NCI-H2107 treated with DMSO at 0.1 percent for 48 hours (cell line): ENCODE measurements around the gene ECM1.
A peak's percentile ranks its signal among the peaks of the same experiment; 100 is the strongest.

Experiments used
- DNase-seq: peaks from one replicate; lab custom pipeline; 2025; ENCODE audit not compliant: unreplicated experiment; lab: John Stamatoyannopoulos, UW

ECM1 gene

GRCh38 chr1:150507912-150508864, at the start of gene ECM1:
TSS of gene ECM1 (plus strand) at chr1:150508109. CDS start at chr1:150508210, 101 bp downstream.
- DNase-seq = no peak

GRCh38 chr1:150464422-150464826, 43.5 kb upstream of the ECM1 start:
- peak; percentile 80 for DNase-seq

- DNase-seq = no peak
These were observed 40.9 kb upstream of the ECM1 start for GRCh38 chr1:150466964-150467363.

DNA sequence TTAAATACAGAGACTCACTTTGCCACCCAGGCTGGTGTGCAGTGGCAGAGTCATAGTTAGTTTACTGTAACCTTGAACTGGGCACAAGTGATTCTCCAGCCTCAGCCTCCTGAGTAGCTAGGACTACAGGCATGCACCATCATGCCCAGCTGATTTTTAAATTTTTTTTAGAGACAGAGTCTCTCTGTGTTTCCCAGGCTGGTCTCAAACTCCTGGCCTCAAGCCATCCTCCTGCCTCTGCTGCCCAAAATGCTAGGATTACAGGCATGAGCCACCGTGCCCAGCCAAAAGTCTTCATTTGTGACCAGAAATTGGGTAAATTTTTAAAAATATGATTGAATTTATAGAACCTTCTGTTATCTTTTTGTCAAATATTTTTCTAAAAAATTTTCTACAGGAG, 38.6 kb upstream of the ECM1 start:
- no peak for DNase-seq

DNA sequence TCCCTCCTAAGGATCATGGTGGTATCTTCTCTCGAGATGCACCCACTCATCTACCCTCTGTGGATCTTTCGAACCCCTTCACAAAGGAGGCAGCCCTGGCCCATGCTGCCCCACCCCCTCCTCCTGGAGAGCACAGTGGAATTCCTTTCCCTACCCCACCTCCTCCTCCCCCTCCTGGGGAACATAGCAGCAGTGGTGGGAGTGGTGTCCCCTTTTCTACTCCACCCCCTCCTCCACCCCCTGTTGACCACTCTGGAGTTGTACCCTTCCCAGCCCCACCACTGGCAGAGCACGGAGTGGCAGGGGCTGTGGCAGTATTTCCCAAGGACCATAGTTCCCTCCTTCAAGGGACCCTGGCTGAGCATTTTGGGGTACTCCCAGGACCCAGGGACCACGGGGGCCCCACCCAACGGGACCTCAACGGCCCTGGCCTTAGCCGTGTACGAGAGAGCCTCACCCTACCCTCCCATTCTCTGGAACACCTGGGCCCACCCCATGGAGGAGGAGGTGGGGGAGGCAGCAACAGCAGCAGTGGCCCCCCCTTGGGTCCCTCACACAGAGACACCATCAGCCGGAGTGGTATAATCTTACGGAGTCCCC, 35.2 kb upstream of the ECM1 start:
- no peak for DNase-seq

GRCh38 chr1:150473659-150474058, 34.2 kb upstream of the ECM1 start:
- no peak for DNase-seq

DNA sequence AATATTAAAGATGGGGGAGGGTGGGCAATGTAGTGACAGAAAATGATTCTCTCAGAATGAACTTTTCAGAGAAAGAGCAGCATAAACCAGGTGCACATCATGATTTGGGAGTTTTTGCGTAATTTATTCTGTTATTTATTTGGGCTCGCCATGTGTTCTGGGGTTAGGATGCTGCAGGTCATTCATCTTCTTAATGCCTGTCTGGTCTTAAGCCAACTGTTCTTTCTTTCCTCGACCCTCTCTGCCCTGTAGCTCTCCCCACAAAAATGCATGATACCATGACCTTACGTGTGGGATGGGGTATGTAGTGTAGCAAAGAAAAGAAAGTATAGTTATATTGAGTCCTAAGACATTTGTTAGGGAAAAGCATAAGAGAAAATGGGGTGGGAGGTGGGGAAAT, 33.0 kb upstream of the ECM1 start:
- DNase-seq = no peak

DNA sequence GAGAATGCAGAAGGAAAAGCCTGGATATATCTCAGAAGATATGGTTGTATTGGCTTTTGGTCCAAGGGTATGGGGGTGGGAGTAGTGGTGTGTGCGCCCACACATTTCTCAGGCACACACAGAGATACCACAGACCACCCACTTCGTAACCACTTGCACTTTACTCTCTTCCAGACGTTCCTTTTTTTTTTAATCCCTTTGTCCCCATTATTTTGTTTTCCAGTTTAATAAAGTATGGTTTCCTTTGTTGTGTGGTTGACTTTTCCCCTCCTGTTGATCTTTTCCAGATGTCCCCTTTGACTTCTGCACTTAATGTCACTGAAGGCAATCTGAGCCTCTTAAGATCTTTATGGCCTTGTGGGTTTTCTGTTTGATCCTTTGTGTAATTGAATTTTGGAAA, 31.2 kb upstream of the ECM1 start:
- peak; percentile 42 for DNase-seq

DNA sequence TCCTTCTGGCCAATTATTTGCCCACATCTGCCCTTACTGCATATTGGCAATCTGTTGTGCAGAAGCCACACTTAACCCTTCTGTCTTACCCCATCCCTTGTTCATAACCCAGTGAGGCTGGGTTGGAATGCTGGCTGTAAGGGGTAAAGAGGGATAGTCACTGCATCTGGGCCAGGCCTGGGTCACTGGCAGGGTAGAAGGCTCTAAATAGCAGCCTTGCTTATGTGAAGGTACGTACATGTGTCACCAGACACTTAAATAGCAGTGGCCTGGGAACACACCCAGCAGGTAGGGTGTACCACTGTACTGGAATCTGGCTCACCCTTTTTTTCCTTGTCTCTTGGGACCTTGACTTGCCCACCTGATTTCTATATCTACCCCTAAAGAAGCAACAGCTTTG, 30.6 kb upstream of the ECM1 start:
- DNase-seq = no peak

- DNase-seq = no peak
These were observed 30.2 kb upstream of the ECM1 start for GRCh38 chr1:150477733-150478132.

- DNase-seq = no peak
These were observed 28.5 kb upstream of the ECM1 start for GRCh38 chr1:150479370-150479769.

- DNase-seq = no peak
These were observed 28.0 kb upstream of the ECM1 start for GRCh38 chr1:150479927-150480352.

DNA sequence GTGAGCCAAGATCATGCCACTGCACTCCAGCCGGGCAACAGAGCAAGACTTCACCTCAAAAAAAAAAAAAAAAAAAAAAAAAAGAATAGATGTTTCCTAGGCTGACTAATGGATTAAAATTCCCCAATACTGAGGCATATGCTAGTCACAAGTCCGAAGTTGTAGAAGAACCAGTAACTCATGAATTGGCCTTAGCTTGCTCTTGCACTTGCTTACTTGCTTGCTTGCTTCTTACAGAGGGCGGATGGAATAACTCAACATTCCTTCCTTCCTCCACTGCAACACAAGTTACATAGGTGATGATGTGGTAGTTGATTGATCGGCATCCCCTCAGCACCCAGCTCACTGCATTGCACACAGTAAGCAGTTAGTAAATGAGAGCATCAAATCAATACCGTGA, 23.5 kb upstream of the ECM1 start:
- DNase-seq = no peak

GRCh38 chr1:150484861-150485260, 23.0 kb upstream of the ECM1 start:
- no peak for DNase-seq

DNA sequence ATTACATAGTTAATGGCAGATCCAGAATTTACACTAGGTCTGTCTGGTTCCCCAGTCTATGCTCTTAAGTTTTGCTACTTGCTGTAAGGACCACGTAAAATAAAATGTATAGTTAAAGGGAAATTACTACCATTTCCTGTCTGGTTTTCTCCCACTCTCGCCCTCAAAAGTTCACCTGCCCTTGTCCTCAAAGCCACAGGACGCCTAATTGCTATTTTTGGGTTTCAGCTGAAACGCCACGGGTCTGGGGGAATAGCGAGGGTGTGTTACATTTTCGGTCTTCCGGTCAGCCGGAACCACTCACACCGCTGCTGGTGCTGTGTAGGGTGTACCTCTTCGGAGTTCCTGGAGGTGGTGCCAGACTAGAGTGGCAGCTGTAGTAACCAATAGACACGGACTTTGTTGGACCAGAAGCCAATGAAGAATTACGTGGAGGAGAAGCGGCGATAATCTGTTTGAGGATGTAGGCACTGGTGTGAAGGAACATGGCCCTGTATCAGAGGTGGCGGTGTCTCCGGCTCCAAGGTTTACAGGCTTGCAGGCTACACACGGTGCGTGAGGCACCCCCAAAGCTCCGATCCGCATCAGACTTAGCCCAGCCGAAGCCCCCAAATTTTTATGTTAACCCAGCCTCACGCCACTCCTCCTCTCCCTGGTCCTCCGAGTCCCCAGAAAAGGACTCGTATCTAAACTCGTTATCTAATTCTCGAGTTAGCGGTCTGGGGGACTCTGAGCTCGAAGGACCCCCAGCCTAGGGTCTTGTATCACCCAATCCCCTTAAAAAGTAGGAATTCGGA, 20.7 kb upstream of the ECM1 start, which contains the start of gene TARS2:
TSS of gene TARS2 (plus strand) at position 454 of the 797 bp plus-strand sequence. CDS start at position 486, 32 bp downstream.
- peak; percentile 99 for DNase-seq

DNA sequence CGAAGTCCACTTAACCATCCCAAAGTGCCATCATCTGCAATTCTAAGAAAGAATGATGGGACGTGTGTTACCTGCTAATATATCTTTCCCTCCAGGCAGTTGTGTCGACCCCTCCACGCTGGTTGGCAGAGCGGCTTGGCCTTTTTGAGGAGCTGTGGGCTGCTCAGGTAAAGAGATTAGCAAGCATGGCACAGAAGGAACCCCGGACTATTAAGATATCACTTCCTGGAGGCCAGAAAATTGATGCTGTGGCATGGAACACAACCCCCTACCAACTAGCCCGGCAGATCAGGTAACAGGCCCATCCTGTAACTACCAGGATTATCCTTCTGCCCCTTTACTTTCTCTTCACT, 20.2 kb upstream of the ECM1 start:
- DNase-seq = no peak

DNA sequence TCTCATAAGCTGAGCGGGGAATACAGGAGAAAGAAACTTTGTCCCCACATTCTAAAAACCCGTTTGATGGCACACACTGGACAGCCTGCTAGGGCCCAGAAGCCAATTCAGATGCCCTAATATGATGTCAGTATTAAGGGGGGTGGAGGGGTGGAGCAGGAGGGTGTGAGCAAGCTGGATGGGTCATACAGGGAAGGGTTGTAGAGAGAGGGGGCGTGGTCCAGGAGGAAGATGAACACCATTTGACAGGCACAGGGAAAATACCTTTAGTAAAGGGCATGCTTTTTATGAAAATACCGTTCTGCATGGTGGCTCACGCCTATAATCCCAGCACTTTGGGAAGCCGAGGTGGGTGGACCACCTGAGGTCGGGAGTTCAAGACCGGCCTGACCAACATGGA, 14.7 kb upstream of the ECM1 start:
- DNase-seq = no peak

DNA sequence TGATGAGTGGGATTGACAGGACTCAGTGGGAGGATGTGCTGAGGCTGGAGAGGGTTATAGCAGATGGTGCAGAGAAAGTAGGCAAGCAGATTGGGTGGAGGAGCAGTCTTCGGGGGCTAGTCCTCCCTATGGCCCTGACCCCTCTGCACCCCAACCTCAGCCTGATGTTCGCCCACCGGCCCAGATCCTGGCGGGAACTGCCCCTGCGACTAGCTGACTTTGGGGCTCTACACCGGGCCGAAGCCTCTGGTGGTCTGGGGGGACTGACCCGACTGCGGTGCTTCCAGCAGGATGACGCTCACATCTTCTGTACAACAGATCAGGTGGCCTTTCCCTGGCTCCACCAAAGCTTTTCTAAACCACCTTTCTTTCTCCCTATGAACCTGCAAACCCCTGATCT, 9.6 kb upstream of the ECM1 start:
- DNase-seq = no peak

DNA sequence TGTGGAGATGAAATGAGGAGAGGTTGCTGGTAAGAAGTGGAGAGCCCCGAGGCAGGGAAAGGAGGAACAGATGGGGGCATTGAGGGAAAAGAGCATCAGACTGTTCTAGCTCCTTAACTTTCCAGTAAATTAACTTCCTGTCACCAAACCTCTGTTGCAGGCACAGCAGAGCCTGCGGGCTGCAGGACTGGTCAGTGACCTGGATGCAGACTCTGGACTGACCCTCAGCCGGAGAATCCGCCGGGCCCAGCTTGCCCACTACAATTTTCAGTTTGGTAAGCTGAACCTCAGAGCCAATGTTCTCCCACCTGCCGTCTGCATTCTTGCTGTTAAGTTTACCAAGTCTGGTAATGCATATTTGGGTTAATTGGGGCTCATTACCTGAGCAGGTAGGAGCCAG, 2.5 kb upstream of the ECM1 start:
- no peak for DNase-seq

DNA sequence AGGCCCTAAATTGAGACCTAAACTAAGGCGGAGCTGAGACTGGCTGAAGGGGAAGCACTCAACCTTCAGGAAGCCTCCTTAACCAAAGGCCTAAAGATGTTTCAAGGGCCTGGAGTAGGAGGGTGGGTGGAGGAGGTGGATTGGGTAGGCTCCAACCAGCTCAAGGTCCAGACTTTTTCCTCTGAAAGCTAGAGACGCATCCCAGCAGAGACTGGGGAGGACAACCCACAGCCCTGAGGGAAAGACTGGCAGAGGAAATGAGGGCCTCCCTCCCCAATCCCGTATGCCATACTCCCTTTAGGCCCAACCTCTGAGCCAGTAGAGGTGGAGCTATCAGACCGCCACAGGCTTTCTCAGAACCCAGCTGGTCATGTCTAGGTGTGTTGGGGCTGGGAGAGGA, 1.1 kb downstream of the ECM1 start:
- DNase-seq = no peak

GRCh38 chr1:150511551-150511950, 3.6 kb downstream of the ECM1 start:
- peak; percentile 52 for DNase-seq
